ENCODE results near the gene DSCAML1.

Gene DSCAML1

GRCh38 chr11:117631336-117632140, 165.5 kb downstream of the DSCAML1 start:
- DNase-seq = no peak

GRCh38 chr11:117629891-117630538, 167.0 kb downstream of the DSCAML1 start:
- no peak for DNase-seq

GRCh38 chr11:117629146-117629545, 167.9 kb downstream of the DSCAML1 start:
- no peak for DNase-seq

- no peak for DNase-seq
Measured at GRCh38 chr11:117627259-117627658, 169.8 kb downstream of the DSCAML1 start.

GRCh38 chr11:117626576-117626975, 170.4 kb downstream of the DSCAML1 start:
- DNase-seq = no peak

- no peak for DNase-seq
Measured at GRCh38 chr11:117625237-117625636, 171.8 kb downstream of the DSCAML1 start.

- no peak for DNase-seq
Measured at GRCh38 chr11:117623831-117624271, 173.2 kb downstream of the DSCAML1 start.

GRCh38 chr11:117621226-117621625, 175.8 kb downstream of the DSCAML1 start:
- peak in 1 of 2 experiments; percentile 75 for DNase-seq

- DNase-seq = no peak
Measured at GRCh38 chr11:117620659-117621058, 176.4 kb downstream of the DSCAML1 start.

GRCh38 chr11:117620086-117620485, 176.9 kb downstream of the DSCAML1 start:
- no peak for DNase-seq

GRCh38 chr11:117619661-117620060, 177.4 kb downstream of the DSCAML1 start:
- no peak for DNase-seq

GRCh38 chr11:117618982-117619355, 178.0 kb downstream of the DSCAML1 start:
- peak; percentile 79 to 82 for DNase-seq

GRCh38 chr11:117618302-117618981, 178.6 kb downstream of the DSCAML1 start:
- no peak for DNase-seq

GRCh38 chr11:117616979-117617378, 180.0 kb downstream of the DSCAML1 start:
- no peak for DNase-seq

GRCh38 chr11:117614728-117615127, 182.3 kb downstream of the DSCAML1 start:
- no peak for DNase-seq

GRCh38 chr11:117613521-117613920, 183.5 kb downstream of the DSCAML1 start:
- DNase-seq = no peak

GRCh38 chr11:117612177-117612576, 184.8 kb downstream of the DSCAML1 start:
- no peak for DNase-seq

GRCh38 chr11:117610901-117611300, 186.1 kb downstream of the DSCAML1 start:
- DNase-seq = no peak

- no peak for DNase-seq
Measured at GRCh38 chr11:117610045-117610444, 187.0 kb downstream of the DSCAML1 start.

GRCh38 chr11:117607449-117607848, 189.6 kb downstream of the DSCAML1 start:
- DNase-seq = no peak

- no peak for DNase-seq
Measured at GRCh38 chr11:117606790-117607189, 190.2 kb downstream of the DSCAML1 start.

GRCh38 chr11:117606211-117606610, 190.8 kb downstream of the DSCAML1 start:
- DNase-seq = no peak

GRCh38 chr11:117605331-117605730, 191.7 kb downstream of the DSCAML1 start:
- DNase-seq = no peak
